H9 (cell line): ENCODE measurements around the gene ULK4. TPM values are rescaled to one million over a fixed set of nuclear protein-coding genes. Genes with fewer than 3 reads are reported as not detected.
"Not testable (repeated sequence)": the region's sequence is repeated elsewhere in the genome, so short reads cannot be mapped to it uniquely, and the experiment has no call there.

ENCODE experiments used
- DNase-seq: peaks from one replicate; pipeline ENCODE4 v3.0.0-alpha.2; 2017
- H2AFZ ChIP-seq: one replicate; pipeline ENCODE4 v1.6.1; 2013; ENCODE audit warnings: mild to moderate bottlenecking, low read length, control low read depth, moderate library complexity
- H2AK5ac ChIP-seq: 2 replicates; pipeline ENCODE4 v1.6.1; 2013; ENCODE audit warnings: low read length, control low read depth, mixed read lengths; ENCODE audit not compliant: insufficient read length
- H2BK120ac ChIP-seq: one replicate; pipeline ENCODE4 v1.6.1; 2013; ENCODE audit warnings: low read depth, mild to moderate bottlenecking, low read length, control low read depth, inconsistent platforms; ENCODE audit not compliant: poor library complexity, severe bottlenecking
- H2BK12ac ChIP-seq: 2 replicates; pipeline ENCODE4 v1.6.1; 2013; ENCODE audit warnings: low read length, control low read depth, mixed read lengths, low read depth; ENCODE audit not compliant: insufficient read length
- H2BK15ac ChIP-seq: 2 replicates; pipeline ENCODE4 v1.6.1; 2013; ENCODE audit warnings: low read depth, low read length, control low read depth
- H2BK20ac ChIP-seq: one replicate; pipeline ENCODE4 v1.6.1; 2013; ENCODE audit warnings: low read depth, mild to moderate bottlenecking, low read length, control low read depth, inconsistent platforms; ENCODE audit not compliant: poor library complexity, severe bottlenecking
- H2BK5ac ChIP-seq: 2 replicates; pipeline ENCODE4 v1.6.1; 2013; ENCODE audit warnings: low read length, control low read depth, mixed read lengths; ENCODE audit not compliant: insufficient read length
- H3K14ac ChIP-seq: 2 replicates; pipeline ENCODE4 v1.6.1; 2013; ENCODE audit warnings: low read length, control low read depth; ENCODE audit not compliant: insufficient read depth
- H3K18ac ChIP-seq: 2 replicates; pipeline ENCODE4 v1.6.1; 2013; ENCODE audit warnings: low read depth, mild to moderate bottlenecking, mixed read lengths, low read length, control low read depth; ENCODE audit not compliant: insufficient read length
- H3K23ac ChIP-seq: 2 replicates; pipeline ENCODE4 v1.6.1; 2013; ENCODE audit warnings: low read length, control low read depth, mixed read lengths, low read depth; ENCODE audit not compliant: insufficient read length
- H3K23me2 ChIP-seq: 2 replicates; pipeline ENCODE4 v1.6.1; 2013; ENCODE audit warnings: low read depth, mild to moderate bottlenecking, mixed read lengths, low read length, control low read depth; ENCODE audit not compliant: insufficient read length, poor library complexity, severe bottlenecking
- H3K27ac ChIP-seq: 2 replicates; pipeline ENCODE4 v1.5.1; 2013; ENCODE audit warnings: low read length, control low read depth, mixed read lengths, low read depth; ENCODE audit not compliant: insufficient read length
- H3K27me3 ChIP-seq: 2 replicates; pipeline ENCODE4 v1.6.1; 2013; ENCODE audit warnings: low read length, control low read depth, inconsistent platforms; ENCODE audit not compliant: insufficient read depth
- H3K4ac ChIP-seq: 2 replicates; pipeline ENCODE4 v1.6.1; 2013; ENCODE audit warnings: low read depth, mild to moderate bottlenecking, control low read depth, inconsistent platforms, low read length, moderate library complexity
- H3K4me1 ChIP-seq: 2 replicates; pipeline ENCODE4 v1.6.1; 2013; ENCODE audit warnings: low read length, control low read depth, inconsistent platforms; ENCODE audit not compliant: insufficient read depth
- H3K4me2 ChIP-seq: 2 replicates; pipeline ENCODE4 v1.6.1; 2013; ENCODE audit warnings: low read length, control low read depth, mixed read lengths; ENCODE audit not compliant: insufficient read length, insufficient read depth
- H3K56ac ChIP-seq: 2 replicates; pipeline ENCODE4 v1.6.1; 2013; ENCODE audit warnings: low read depth, mild to moderate bottlenecking, mixed read lengths, low read length, control low read depth; ENCODE audit not compliant: insufficient read length
- H3K79me1 ChIP-seq: 2 replicates; pipeline ENCODE4 v1.6.1; 2013; ENCODE audit warnings: low read depth, mild to moderate bottlenecking, moderate library complexity, low read length, control low read depth, inconsistent platforms; ENCODE audit not compliant: insufficient read depth, poor library complexity, severe bottlenecking
- H3K79me2 ChIP-seq: 2 replicates; pipeline ENCODE4 v1.6.1; 2013; ENCODE audit warnings: low read length, control low read depth, inconsistent platforms; ENCODE audit not compliant: insufficient read depth
- H3K9ac ChIP-seq: 2 replicates; pipeline ENCODE4 v1.6.1; 2013; ENCODE audit warnings: low read length, control low read depth, mixed read lengths; ENCODE audit not compliant: insufficient read length; ENCODE audit errors: extremely low read depth
- H3K9me3 ChIP-seq: one replicate; pipeline ENCODE4 v1.6.1; 2013; ENCODE audit warnings: low read depth, low read length, inconsistent platforms; ENCODE audit not compliant: control insufficient read depth
- H3T11ph ChIP-seq: one replicate; pipeline ENCODE4 v1.6.1; 2013; ENCODE audit warnings: mild to moderate bottlenecking, low read length, control low read depth, inconsistent platforms
- H4K20me1 ChIP-seq: one replicate; pipeline ENCODE4 v1.6.1; 2013; ENCODE audit not compliant: control insufficient read depth, insufficient read length, insufficient read depth
- H4K5ac ChIP-seq: 2 replicates; pipeline ENCODE4 v1.6.1; 2013; ENCODE audit warnings: low read depth, mild to moderate bottlenecking, mixed read lengths, low read length, control low read depth; ENCODE audit not compliant: insufficient read length
- H4K8ac ChIP-seq: replicated peaks from 2 replicates; pipeline ENCODE4 v1.6.1; 2013; ENCODE audit warnings: low read length, control low read depth, mixed read lengths, low read depth; ENCODE audit not compliant: insufficient read length
- H4K91ac ChIP-seq: 2 replicates; pipeline ENCODE4 v1.6.1; 2013; ENCODE audit warnings: low read depth, mild to moderate bottlenecking, moderate library complexity, mixed read lengths, low read length, control low read depth; ENCODE audit not compliant: insufficient read length
- H3K27ac Mint-ChIP-seq, 3 experiments: 2 replicates in 2 of 3; 3 replicates in 1 of 3; pipeline ENCODE4 v1.8.0; 2020 to 2021; ENCODE audit warnings: mixed read lengths in 3 of 3, mild to moderate bottlenecking in 1 of 3, moderate library complexity in 1 of 3
- H3K27me3 Mint-ChIP-seq: 2 replicates; pipeline ENCODE4 v1.8.0; 2021; ENCODE audit warnings: low read depth, mild to moderate bottlenecking, moderate library complexity, mixed read lengths
- H3K36me3 Mint-ChIP-seq, 3 experiments: 2 replicates in 2 of 3; 3 replicates in 1 of 3; pipeline ENCODE4 v1.8.0; 2020 to 2021; ENCODE audit warnings: low read depth in 3 of 3, mixed read lengths in 3 of 3; ENCODE audit not compliant: insufficient read depth in 1 of 3
- H3K4me1 Mint-ChIP-seq, 2 experiments: 2 replicates each; pipeline ENCODE4 v1.8.0; 2020; ENCODE audit warnings: mixed read lengths in 2 of 2
- H3K4me3 Mint-ChIP-seq, 2 experiments: 2 replicates in 1 of 2; 3 replicates in 1 of 2; pipeline ENCODE4 v1.8.0; 2020 to 2021; ENCODE audit warnings: mild to moderate bottlenecking in 2 of 2, mixed read lengths in 2 of 2, moderate library complexity in 1 of 2
- H3K9me3 Mint-ChIP-seq, 2 experiments: 2 replicates in 1 of 2; 3 replicates in 1 of 2; pipeline ENCODE4 v1.8.0; 2020; ENCODE audit warnings: mild to moderate bottlenecking in 2 of 2, mixed read lengths in 2 of 2, moderate library complexity in 1 of 2
- CTCF ChIP-seq: fragments of 200-600 bp; sonication (generic); conservative IDR thresholded peaks from 3 replicates; pipeline ENCODE4 v1.8.0; 2021; ENCODE audit warnings: antibody characterized with exemption, mild to moderate bottlenecking
- WGBS: extraction: QIAGEN DNeasy Blood & Tissue Kit; methylation state at CpG from one replicate; pipeline ENCODE4 v1.1.7; 2013; ENCODE audit warnings: missing lambda C conversion rate, low lambda C conversion rate, mixed read lengths; ENCODE audit not compliant: insufficient read length; ENCODE audit errors: extremely low coverage; 5-methylcytosine and 5-hydroxymethylcytosine counted together
- total RNA-seq: library from RNA; stranded (reverse); gene quantifications from 2 replicates; pipeline ENCODE4 v1.2.1, GENCODE V29; 2021

Gene ULK4
- total RNA-seq, 1 experiment from 2014 or later, result 12.9 TPM

GRCh38 chr3:41985018-41985417, 23.1 kb upstream of the ULK4 start:
- H3K27me3 ChIP-seq, result no peaks in the 10 kb centered on the region
- no peak overlapping the region for H2BK12ac ChIP-seq
- no CpG with 5 or more reads among the region's 1 CpG for WGBS
- Mint-ChIP-seq H3K9me3 (peaks cover 0 to 2% of the 10 kb centered on the region in 2 experiments; a peak in 1 of 5 replicates), H3K36me3 (no peaks in the 10 kb centered on the region), H3K4me1 (no peaks in the 10 kb centered on the region), H3K27me3 (no peaks in the 10 kb centered on the region; the same call in 1 of the 2 replicates), H3K4me3 (no peak overlapping the region), H3K27ac (no peak overlapping the region)
- no peak overlapping the region for H3K14ac ChIP-seq
- H4K5ac ChIP-seq, result no peak overlapping the region
- H3K4ac ChIP-seq, result no peak overlapping the region
- H4K91ac ChIP-seq, result no peak overlapping the region
- H3K56ac ChIP-seq, result no peak overlapping the region
- H2BK5ac ChIP-seq, result no peak overlapping the region
- no peak for TF ChIP-seq CTCF
- H2BK120ac ChIP-seq, result no peak overlapping the region
- H3K4me2 ChIP-seq, result no peak overlapping the region
- H2BK15ac ChIP-seq, result no peak overlapping the region
- no peaks in the 10 kb centered on the region for H3K79me1 ChIP-seq
- no peak overlapping the region for H2AFZ ChIP-seq
- H3K79me2 ChIP-seq, result no peaks in the 10 kb centered on the region
- H3K23me2 ChIP-seq, result no peaks in the 10 kb centered on the region
- H3K18ac ChIP-seq, result no peak overlapping the region
- H3K9me3 ChIP-seq, result no peaks in the 10 kb centered on the region
- H2BK20ac ChIP-seq, result no peak overlapping the region
- H2AK5ac ChIP-seq, result no peak overlapping the region
- H3T11ph ChIP-seq, result no peak overlapping the region
- no peak overlapping the region for H3K9ac ChIP-seq
- no peak overlapping the region for H3K23ac ChIP-seq
- H3K27ac ChIP-seq, result no peak overlapping the region
- no peak for DNase-seq
- no peaks in the 10 kb centered on the region for H4K20me1 ChIP-seq
- no peak overlapping the region for H4K8ac ChIP-seq
- H3K4me1 ChIP-seq, result no peaks in the 10 kb centered on the region

- H2AFZ ChIP-seq, H4K5ac ChIP-seq, H2BK5ac ChIP-seq, H2BK20ac ChIP-seq, H3T11ph ChIP-seq, H3K9me3 ChIP-seq, H3K27ac ChIP-seq, H3K79me2 ChIP-seq, H3K18ac ChIP-seq, H3K4me2 ChIP-seq, H3K27ac Mint-ChIP-seq, H4K8ac ChIP-seq, DNase-seq, H4K91ac ChIP-seq, H4K20me1 ChIP-seq, H3K4ac ChIP-seq, H2BK120ac ChIP-seq, H3K27me3 Mint-ChIP-seq, H3K4me1 ChIP-seq, H2BK15ac ChIP-seq, H3K4me3 Mint-ChIP-seq, H3K79me1 ChIP-seq, H3K14ac ChIP-seq, H3K56ac ChIP-seq, H2BK12ac ChIP-seq, H2AK5ac ChIP-seq, H3K23ac ChIP-seq, H3K27me3 ChIP-seq, H3K36me3 Mint-ChIP-seq, H3K23me2 ChIP-seq, H3K9me3 Mint-ChIP-seq, H3K9ac ChIP-seq, H3K4me1 Mint-ChIP-seq: not testable (repeated sequence)
- no CpG with 5 or more reads among the region's 32 CpGs for WGBS
Measured at GRCh38 chr3:41983091-41983490, 21.2 kb upstream of the ULK4 start.
